DMS 273 (cell line): ENCODE results near the gene FLYWCH2.
"Not testable (repeated sequence)": the region's sequence is repeated elsewhere in the genome, so short reads cannot be mapped to it uniquely, and the experiment has no call there.

Source experiments
- DNase-seq: peaks from one replicate; lab custom pipeline; 2025; ENCODE audit not compliant: unreplicated experiment; lab: John Stamatoyannopoulos, UW

FLYWCH2 gene

GRCh38 chr16:2937170-2937569, 54.2 kb downstream of the FLYWCH2 start:
- DNase-seq = no peak

GRCh38 chr16:2938206-2938605, 55.2 kb downstream of the FLYWCH2 start:
- DNase-seq = no peak

GRCh38 chr16:2939968-2940367, 57.0 kb downstream of the FLYWCH2 start:
- DNase-seq = no peak

- DNase-seq = no peak
Measured at GRCh38 chr16:2942045-2942444, 59.0 kb downstream of the FLYWCH2 start.

DNA sequence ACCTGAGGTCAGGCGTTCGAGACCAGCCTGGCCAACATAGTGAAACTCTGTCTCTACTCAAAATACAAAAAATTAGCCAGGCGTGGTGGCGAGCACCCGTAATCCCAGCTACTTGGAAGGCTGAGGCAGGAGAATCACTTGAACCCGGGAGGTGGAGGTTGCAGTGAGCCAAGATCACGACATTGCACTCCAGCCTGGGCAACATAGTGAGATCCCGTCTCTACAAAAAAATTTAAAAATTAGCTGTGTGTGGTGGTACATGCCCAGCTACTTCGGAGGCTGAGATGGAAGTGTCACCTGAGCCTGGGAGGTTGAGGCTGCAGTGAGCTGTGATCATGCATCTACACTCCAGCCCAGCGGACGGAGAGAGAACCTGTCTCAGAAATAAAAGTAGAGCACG, 60.7 kb downstream of the FLYWCH2 start:
- DNase-seq = not testable (repeated sequence)

- no peak for DNase-seq
Measured at GRCh38 chr16:2946649-2947048, 63.6 kb downstream of the FLYWCH2 start.
